NT2/D1 (cell line): ENCODE data around the gene UGCG.

Experiments used
- SUZ12 ChIP-seq: IDR thresholded peaks from 2 replicates; pipeline ENCODE4 v1.6.1; 2011; ENCODE audit not compliant: insufficient read length, insufficient read depth; ENCODE audit errors: extremely low read depth
- YY1 ChIP-seq: IDR thresholded peaks from 2 replicates; pipeline ENCODE4 v1.6.1; 2011; ENCODE audit not compliant: insufficient read length, insufficient read depth
- ZNF274 ChIP-seq: IDR thresholded peaks from 2 replicates; pipeline ENCODE4 v1.6.1; 2011; ENCODE audit warnings: mild to moderate bottlenecking, low read depth, low read length

DNA sequence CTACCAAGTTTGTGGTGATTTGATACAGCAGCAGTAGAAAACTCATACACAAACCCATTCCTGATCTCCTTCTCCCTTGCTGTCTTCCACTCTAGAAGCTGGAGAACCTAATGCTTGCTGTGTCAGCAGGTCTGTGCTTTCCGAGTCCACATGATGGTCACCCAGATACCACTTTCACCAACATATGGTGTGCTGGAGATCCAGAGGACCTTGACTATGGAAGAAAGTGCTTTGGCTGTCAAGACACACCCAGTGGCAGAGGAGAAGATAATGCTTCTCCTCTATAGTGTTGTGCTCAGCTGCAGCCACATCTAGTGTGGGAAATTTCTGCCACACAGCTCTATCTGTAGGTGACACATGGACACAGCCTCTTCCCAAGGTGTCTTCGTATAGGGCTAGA lies 67.4 kb downstream of the UGCG start:
- TF ChIP-seq YY1: no peak
- no peak for TF ChIP-seq ZNF274
- no peak for TF ChIP-seq SUZ12
